ENCODE measurements around the gene NOG. TPM values are rescaled to one million over a fixed set of nuclear protein-coding genes. Genes with fewer than 3 reads are reported as not detected.

Gene NOG
- total RNA-seq, 2 experiments from 2014 or later, result not detected

DNA sequence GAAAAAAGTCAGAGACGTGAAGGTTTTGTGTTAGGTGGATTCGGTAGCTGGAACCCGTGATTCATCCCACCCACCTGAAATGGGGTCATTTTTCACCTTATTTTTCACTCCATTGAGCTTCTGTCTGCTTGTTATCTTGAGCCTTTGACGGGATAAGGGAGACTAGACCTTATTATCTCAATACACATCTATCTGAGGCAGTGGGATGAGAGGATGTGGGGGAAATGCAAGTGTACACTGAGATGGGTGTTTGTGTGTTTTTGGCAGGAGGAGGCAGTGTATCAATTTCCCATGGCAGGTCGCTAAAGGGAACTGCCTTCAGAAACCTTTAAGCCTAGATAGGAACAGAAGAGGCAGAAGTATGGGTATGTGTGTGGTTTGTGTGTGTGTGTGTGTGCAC lies 6.2 kb upstream of the NOG start:
- peaks cover 3% of the 10 kb centered on the region for H3K4me1 Mint-ChIP-seq
- ATAC-seq (no peak), DNase-seq (no peak)
- CTCF ChIA-PET, result no interaction called here
- no peaks in the 10 kb centered on the region for H3K9me3 Mint-ChIP-seq (ENCODE audit: low read depth)
- H3K27ac Mint-ChIP-seq, result no peak overlapping the region
- no peaks in the 10 kb centered on the region for H3K36me3 Mint-ChIP-seq
- no peak overlapping the region for H3K4me3 Mint-ChIP-seq
- peaks cover 55% of the 10 kb centered on the region for H3K27me3 Mint-ChIP-seq

DNA sequence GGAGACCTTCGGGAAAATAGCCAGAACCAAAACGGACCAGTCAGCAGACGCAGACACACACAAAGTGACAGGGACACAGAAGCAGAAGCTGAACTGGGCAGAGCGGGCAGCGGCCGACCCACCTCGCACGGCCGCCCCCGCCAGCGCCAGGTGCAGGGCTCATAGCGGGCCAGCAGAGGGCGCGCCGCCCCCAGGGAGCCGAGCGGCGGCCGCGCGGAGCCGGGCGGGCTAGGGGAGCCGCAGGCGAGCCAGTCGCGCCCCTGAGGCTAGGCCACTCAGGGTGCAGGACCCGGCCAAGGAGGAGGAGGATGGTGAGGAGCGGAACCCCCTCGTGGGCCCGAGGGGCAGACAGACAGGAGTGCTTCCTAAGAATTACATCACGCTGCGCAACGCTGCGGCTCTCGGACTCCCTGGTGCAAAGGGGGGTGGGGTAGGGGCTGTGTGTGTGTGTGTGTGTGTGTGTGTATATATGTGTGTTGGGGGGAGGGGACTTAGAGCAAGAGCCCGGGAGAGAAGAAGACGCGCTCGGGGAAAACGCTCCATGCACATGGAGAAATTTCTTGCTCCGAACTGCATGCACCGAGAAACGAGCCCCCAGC lies 913 bp upstream of the NOG start:
- no peaks in the 10 kb centered on the region for H3K36me3 Mint-ChIP-seq
- no peak overlapping the region for H3K27ac Mint-ChIP-seq
- DNase-seq (peak; percentile 59), ATAC-seq (peak; percentile 75)
- H3K9me3 Mint-ChIP-seq (ENCODE audit: low read depth), result no peaks in the 10 kb centered on the region
- CTCF ChIA-PET, result interaction anchor here (0.7 to 12.0 kb wide), 8 partner anchors 9 to 227 kb away, joined by 3 to 172 read pairs (median 4); no protein-coding TSS in a partner anchor
- H3K4me1 Mint-ChIP-seq, result peaks cover 19% of the 10 kb centered on the region
- H3K4me3 Mint-ChIP-seq, result no peak overlapping the region
- peaks cover 64% of the 10 kb centered on the region for H3K27me3 Mint-ChIP-seq

GRCh38 chr17:56593086-56593645 lies 333 bp upstream of the NOG start:
- peaks cover 19% of the 10 kb centered on the region for H3K4me1 Mint-ChIP-seq
- no peak overlapping the region for H3K4me3 Mint-ChIP-seq
- CTCF ChIA-PET, result interaction anchor here (0.7 to 12.0 kb wide), 7 partner anchors 9 to 190 kb away, joined by 3 to 172 read pairs (median 4); no protein-coding TSS in a partner anchor
- no peaks in the 10 kb centered on the region for H3K36me3 Mint-ChIP-seq
- DNase-seq (no peak), ATAC-seq (no peak)
- H3K27ac Mint-ChIP-seq, result no peak overlapping the region
- H3K27me3 Mint-ChIP-seq, result peaks cover 70% of the 10 kb centered on the region
- H3K9me3 Mint-ChIP-seq (ENCODE audit: low read depth), result no peaks in the 10 kb centered on the region

DNA sequence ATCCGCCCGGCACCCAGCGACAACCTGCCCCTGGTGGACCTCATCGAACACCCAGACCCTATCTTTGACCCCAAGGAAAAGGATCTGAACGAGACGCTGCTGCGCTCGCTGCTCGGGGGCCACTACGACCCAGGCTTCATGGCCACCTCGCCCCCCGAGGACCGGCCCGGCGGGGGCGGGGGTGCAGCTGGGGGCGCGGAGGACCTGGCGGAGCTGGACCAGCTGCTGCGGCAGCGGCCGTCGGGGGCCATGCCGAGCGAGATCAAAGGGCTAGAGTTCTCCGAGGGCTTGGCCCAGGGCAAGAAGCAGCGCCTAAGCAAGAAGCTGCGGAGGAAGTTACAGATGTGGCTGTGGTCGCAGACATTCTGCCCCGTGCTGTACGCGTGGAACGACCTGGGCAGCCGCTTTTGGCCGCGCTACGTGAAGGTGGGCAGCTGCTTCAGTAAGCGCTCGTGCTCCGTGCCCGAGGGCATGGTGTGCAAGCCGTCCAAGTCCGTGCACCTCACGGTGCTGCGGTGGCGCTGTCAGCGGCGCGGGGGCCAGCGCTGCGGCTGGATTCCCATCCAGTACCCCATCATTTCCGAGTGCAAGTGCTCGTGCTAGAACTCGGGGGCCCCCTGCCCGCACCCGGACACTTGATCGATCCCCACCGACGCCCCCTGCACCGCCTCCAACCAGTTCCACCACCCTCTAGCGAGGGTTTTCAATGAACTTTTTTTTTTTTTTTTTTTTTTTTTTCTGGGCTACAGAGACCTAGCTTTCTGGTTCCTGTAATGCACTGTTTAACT lies 1.0 kb downstream of the NOG start:
- H3K9me3 Mint-ChIP-seq (ENCODE audit: low read depth), result no peaks in the 10 kb centered on the region
- H3K36me3 Mint-ChIP-seq, result no peaks in the 10 kb centered on the region
- no peak overlapping the region for H3K4me3 Mint-ChIP-seq
- ATAC-seq, result no peak
- H3K4me1 Mint-ChIP-seq, result peaks cover 19% of the 10 kb centered on the region
- peaks cover 72% of the 10 kb centered on the region for H3K27me3 Mint-ChIP-seq
- H3K27ac Mint-ChIP-seq, result no peak overlapping the region
- peak; percentile 46 for DNase-seq
- CTCF ChIA-PET, result interaction anchor here (0.6 to 12.0 kb wide), 5 partner anchors 87 to 1168 kb away, joined by 3 to 172 read pairs (median 3); no protein-coding TSS in a partner anchor

DNA sequence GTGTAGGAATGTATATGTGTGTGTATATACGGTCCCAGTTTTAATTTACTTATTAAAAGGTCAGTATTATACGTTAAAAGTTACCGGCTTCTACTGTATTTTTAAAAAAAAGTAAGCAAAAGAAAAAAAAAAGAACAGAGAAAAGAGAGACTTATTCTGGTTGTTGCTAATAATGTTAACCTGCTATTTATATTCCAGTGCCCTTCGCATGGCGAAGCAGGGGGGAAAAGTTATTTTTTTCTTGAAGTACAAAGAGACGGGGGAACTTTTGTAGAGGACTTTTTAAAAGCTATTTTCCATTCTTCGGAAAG lies 1.6 kb downstream of the NOG start:
- H3K4me1 Mint-ChIP-seq, result peaks cover 19% of the 10 kb centered on the region
- ATAC-seq (no peak), DNase-seq (no peak)
- H3K27me3 Mint-ChIP-seq, result peaks cover 74% of the 10 kb centered on the region
- no peak overlapping the region for H3K27ac Mint-ChIP-seq
- no peak overlapping the region for H3K4me3 Mint-ChIP-seq
- CTCF ChIA-PET, result interaction anchor here (0.6 to 12.0 kb wide), 5 partner anchors 87 to 1168 kb away, joined by 3 to 172 read pairs (median 3); no protein-coding TSS in a partner anchor
- no peaks in the 10 kb centered on the region for H3K36me3 Mint-ChIP-seq
- no peaks in the 10 kb centered on the region for H3K9me3 Mint-ChIP-seq (ENCODE audit: low read depth)

DNA sequence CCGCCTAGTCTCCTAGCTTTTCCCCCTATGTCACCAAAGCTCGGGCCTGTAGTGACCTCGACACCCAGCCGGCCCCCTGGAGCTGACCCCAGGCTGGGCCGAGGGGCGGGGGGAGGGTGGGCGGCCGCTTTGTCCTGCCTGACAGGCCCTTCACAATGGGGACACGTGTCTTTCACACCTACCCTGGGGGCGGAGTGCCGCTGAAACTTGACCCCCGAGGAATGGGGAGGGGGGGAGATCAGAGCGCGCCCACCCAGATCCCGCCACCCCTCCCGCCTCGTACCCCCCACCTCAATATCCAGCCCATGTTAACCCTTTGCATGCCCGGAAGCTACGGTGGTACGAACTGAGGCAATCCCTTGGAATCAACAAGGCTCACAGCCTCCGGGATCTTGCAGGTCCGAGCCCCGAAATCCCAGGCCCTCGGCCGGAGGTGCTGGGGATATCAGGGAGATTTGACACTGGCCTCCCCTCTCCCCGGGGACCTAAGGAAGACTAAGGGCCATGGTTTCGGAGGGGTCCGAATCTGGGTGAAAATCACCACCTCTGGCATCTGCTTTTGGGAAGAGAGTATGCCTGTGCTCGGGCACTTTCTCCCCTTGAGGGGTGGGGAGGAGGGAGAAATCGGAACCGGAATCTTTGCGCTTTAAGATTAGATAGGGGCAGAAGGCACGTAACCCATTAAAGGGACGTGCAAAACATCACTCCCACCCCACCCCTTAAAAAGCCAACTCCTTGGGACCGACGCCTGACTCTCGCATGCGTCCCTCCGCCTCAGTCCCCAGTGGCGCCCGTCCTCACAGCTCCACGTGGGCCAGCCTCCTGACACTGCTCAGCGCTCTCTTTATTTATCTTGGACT lies 2.6 kb downstream of the NOG start:
- Mint-ChIP-seq H3K9me3 (ENCODE audit: low read depth) (no peaks in the 10 kb centered on the region), H3K4me1 (peaks cover 19% of the 10 kb centered on the region)

DNA sequence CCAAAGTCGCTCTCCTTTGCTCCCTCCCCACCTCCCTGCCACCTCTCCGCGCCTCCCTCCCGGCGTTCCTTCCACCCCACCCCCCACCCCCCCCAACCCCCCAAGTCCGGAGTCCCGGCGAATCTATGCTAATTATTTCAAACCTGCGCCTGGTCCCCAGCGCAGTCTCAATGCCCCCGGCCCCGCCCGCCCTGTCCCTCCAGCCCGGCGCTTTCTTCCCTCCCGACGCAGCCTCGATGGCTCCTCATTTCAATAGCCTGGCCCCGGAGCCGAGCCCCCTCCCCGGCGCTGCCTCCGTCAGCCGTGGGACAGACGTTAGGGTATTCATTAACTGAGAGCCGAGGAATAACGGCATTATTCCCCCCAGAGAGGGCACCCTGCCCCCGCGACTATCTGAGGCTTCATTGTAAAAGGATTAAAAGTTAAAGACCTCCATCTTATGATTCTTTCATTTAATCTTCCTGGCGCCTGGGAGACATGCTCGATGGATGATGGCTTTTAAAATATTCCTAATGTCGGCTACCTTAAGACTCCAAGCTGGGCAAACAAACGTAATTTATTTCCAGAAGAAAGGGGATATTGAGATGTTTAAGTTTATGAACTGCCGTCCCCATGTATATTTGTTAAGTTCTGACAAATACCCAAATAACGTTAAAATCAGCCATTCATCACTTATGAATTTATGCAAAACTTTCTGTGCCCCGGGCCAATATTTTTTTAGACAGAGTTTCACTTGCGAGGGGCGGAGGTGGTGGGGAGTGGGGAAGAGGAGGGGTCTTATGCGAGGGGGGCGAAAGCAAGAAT lies 3.4 kb downstream of the NOG start:
- H3K36me3 Mint-ChIP-seq, result no peaks in the 10 kb centered on the region
- H3K4me1 Mint-ChIP-seq, result peaks cover 19% of the 10 kb centered on the region
- no peak for DNase-seq
- no peak overlapping the region for H3K27ac Mint-ChIP-seq
- CTCF ChIA-PET, result interaction anchor here (12.0 kb wide), 1 partner anchor 120 kb away, joined by 172 read pairs; no protein-coding TSS in a partner anchor
- no peak for ATAC-seq
- peaks cover 68% of the 10 kb centered on the region for H3K27me3 Mint-ChIP-seq
- H3K4me3 Mint-ChIP-seq, result no peak overlapping the region
- H3K9me3 Mint-ChIP-seq (ENCODE audit: low read depth), result no peaks in the 10 kb centered on the region

More for the DNA sequence above, 2.6 kb downstream of the NOG start:
- no peak for DNase-seq
- CTCF ChIA-PET, result interaction anchor here (4.8 to 12.0 kb wide), 2 partner anchors 121 to 185 kb away, joined by 39 to 172 read pairs; no protein-coding TSS in a partner anchor
- Mint-ChIP-seq H3K4me3 (no peak overlapping the region), H3K27me3 (peaks cover 72% of the 10 kb centered on the region), H3K36me3 (no peaks in the 10 kb centered on the region), H3K27ac (no peak overlapping the region)
- ATAC-seq, result no peak

DNA sequence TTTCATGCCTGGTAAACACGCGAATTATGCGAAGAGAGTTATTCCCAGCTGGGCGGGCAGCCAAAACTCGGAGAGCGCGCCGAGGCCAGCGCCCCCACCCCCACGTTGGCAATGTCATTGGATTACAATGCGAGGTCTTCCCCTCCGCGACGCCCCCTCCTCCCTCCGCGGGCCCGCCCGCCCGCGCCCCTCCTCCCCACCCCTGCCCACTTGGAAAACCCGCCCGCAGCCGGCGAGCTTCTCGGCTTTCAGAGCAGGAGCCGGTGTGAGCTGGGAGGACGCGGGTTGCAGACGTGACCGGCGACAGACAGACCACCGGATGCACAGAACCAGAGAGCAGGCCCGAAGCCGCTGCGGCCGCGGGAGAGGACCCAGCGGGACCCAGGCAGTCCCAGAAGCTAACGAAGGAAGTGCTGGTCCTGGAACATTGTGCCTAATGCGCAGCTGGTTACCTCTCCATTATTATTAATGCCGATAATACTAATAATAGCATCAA lies 4.0 kb downstream of the NOG start:
- Mint-ChIP-seq H3K4me3 (no peak overlapping the region), H3K9me3 (ENCODE audit: low read depth) (no peaks in the 10 kb centered on the region), H3K27me3 (peaks cover 68% of the 10 kb centered on the region), H3K36me3 (no peaks in the 10 kb centered on the region), H3K4me1 (peaks cover 15% of the 10 kb centered on the region), H3K27ac (no peak overlapping the region)
- DNase-seq (no peak), ATAC-seq (no peak)
- CTCF ChIA-PET, result interaction anchor here (12.0 kb wide), 1 partner anchor 119 kb away, joined by 172 read pairs; no protein-coding TSS in a partner anchor

DNA sequence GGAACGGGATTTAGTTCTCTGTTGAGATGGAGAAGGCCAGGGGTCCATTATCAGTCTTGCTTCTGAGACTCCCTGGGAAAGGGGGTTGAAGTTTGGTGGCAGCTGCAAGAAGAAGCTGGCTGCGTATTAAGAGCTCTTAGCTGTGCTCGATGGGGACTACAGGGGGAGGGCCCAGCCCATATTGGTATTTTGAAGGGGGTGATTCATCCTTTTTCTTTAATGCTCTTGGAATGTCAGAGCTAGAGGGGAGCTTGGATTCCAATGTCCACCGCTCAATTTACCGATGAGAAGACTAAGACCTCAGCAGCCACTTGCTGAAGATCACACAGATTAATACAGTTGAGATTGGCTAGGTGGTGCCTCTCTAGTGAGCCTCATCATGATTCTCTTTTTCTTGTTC lies 5.0 kb downstream of the NOG start:
- H3K9me3 Mint-ChIP-seq (ENCODE audit: low read depth), result no peaks in the 10 kb centered on the region
- H3K4me3 Mint-ChIP-seq, result no peak overlapping the region
- peaks cover 70% of the 10 kb centered on the region for H3K27me3 Mint-ChIP-seq
- ATAC-seq (no peak), DNase-seq (no peak)
- CTCF ChIA-PET, result interaction anchor here (12.0 kb wide), 1 partner anchor 118 kb away, joined by 172 read pairs; no protein-coding TSS in a partner anchor
- H3K4me1 Mint-ChIP-seq, result peaks cover 11% of the 10 kb centered on the region
- H3K27ac Mint-ChIP-seq, result no peak overlapping the region
- no peaks in the 10 kb centered on the region for H3K36me3 Mint-ChIP-seq

GRCh38 chr17:56599088-56599487 lies 5.6 kb downstream of the NOG start:
- CTCF ChIA-PET, result interaction anchor here (0.8 to 12.0 kb wide), 2 partner anchors 118 to 181 kb away, joined by 3 to 172 read pairs; no protein-coding TSS in a partner anchor
- Mint-ChIP-seq H3K9me3 (ENCODE audit: low read depth) (no peaks in the 10 kb centered on the region), H3K4me1 (peaks cover 11% of the 10 kb centered on the region), H3K4me3 (no peak overlapping the region), H3K36me3 (no peaks in the 10 kb centered on the region), H3K27ac (no peak overlapping the region), H3K27me3 (peaks cover 74% of the 10 kb centered on the region)
- ATAC-seq (no peak), DNase-seq (no peak)

- Mint-ChIP-seq H3K27ac (no peak overlapping the region), H3K9me3 (ENCODE audit: low read depth) (no peaks in the 10 kb centered on the region), H3K27me3 (peaks cover 76% of the 10 kb centered on the region), H3K36me3 (no peaks in the 10 kb centered on the region), H3K4me3 (no peak overlapping the region), H3K4me1 (peaks cover 11% of the 10 kb centered on the region)
- DNase-seq, result no peak
- CTCF ChIA-PET, result interaction anchor here (0.8 to 12.0 kb wide), 2 partner anchors 117 to 181 kb away, joined by 3 to 172 read pairs; no protein-coding TSS in a partner anchor
- no peak for ATAC-seq
Measured at GRCh38 chr17:56599566-56599965, 6.1 kb downstream of the NOG start.

DNA sequence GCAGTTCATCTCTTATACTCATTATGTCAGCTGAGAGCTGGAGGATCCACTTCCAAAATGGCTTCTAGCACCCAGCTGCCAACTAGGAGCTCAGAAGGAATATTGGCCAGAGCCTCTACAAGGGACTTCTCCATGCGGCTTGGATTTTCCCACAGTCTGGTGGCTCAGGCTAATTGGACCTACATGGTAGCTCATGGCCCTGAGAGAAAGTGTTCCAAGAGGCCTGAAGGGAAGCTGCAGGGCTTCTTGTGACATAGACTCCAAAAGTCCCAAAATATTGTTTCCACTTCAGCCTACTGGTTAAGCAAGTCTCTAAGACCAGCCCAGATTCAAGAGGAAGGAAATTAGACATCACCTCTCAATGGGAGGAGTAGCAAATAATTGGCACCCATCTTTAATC lies 6.8 kb downstream of the NOG start:
- no peak for ATAC-seq
- Mint-ChIP-seq H3K9me3 (ENCODE audit: low read depth) (no peaks in the 10 kb centered on the region), H3K27me3 (peaks cover 71% of the 10 kb centered on the region), H3K4me3 (no peak overlapping the region), H3K4me1 (peaks cover 9% of the 10 kb centered on the region), H3K27ac (no peak overlapping the region), H3K36me3 (no peaks in the 10 kb centered on the region)
- DNase-seq, result no peak
- CTCF ChIA-PET, result interaction anchor here (12.0 kb wide), 1 partner anchor 116 kb away, joined by 172 read pairs; no protein-coding TSS in a partner anchor
